GM12864 (cell line): Measurements from ENCODE around the gene SHROOM3.

Experiments
- DNase-seq: peaks from one replicate; pipeline ENCODE4 v3.0.0-alpha.2; 2011; ENCODE audit warnings: low read depth
- H3K4me3 ChIP-seq: 2 replicates; pipeline ENCODE4 v1.5.1; 2011; ENCODE audit warnings: mild to moderate bottlenecking, low read depth, low read length, control low read depth
- TF ChIP-seq, protein P1 (sequence below): IDR thresholded peaks from 2 replicates; pipeline ENCODE4 v1.5.1; 2011; ENCODE audit warnings: low read depth, mild to moderate bottlenecking, moderate library complexity, low read length, control low read depth, inconsistent platforms; ENCODE audit errors: missing control alignments

The SHROOM3 gene

DNA sequence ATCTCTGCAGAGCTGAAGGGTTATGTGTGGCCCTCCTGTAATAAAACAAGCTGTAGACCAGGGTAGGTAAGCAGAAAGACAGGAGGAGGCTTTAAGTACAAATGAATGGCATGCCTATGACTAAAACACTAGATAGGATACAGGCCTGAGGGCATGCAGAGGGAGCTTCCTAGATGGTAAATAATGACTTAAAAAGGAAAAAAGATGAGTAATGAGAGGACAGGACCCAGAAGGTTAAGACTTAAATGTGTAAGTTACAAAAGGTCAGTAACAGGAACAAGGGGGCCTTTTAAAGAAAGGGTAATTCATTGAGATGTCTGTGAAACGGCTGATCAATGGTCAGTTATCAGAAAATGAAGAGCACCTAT lies 268.1 kb downstream of the SHROOM3 start:
- no peak for DNase-seq
- no peak overlapping the region for H3K4me3 ChIP-seq
- TF ChIP-seq, protein P1, sequence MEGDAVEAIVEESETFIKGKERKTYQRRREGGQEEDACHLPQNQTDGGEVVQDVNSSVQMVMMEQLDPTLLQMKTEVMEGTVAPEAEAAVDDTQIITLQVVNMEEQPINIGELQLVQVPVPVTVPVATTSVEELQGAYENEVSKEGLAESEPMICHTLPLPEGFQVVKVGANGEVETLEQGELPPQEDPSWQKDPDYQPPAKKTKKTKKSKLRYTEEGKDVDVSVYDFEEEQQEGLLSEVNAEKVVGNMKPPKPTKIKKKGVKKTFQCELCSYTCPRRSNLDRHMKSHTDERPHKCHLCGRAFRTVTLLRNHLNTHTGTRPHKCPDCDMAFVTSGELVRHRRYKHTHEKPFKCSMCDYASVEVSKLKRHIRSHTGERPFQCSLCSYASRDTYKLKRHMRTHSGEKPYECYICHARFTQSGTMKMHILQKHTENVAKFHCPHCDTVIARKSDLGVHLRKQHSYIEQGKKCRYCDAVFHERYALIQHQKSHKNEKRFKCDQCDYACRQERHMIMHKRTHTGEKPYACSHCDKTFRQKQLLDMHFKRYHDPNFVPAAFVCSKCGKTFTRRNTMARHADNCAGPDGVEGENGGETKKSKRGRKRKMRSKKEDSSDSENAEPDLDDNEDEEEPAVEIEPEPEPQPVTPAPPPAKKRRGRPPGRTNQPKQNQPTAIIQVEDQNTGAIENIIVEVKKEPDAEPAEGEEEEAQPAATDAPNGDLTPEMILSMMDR, result no peak

- H3K4me3 ChIP-seq, result no peak overlapping the region
- TF ChIP-seq, protein P1, result no peak
- DNase-seq, result no peak
These were observed 268.6 kb downstream of the SHROOM3 start for GRCh38 chr4:76703676-76704075.

DNA sequence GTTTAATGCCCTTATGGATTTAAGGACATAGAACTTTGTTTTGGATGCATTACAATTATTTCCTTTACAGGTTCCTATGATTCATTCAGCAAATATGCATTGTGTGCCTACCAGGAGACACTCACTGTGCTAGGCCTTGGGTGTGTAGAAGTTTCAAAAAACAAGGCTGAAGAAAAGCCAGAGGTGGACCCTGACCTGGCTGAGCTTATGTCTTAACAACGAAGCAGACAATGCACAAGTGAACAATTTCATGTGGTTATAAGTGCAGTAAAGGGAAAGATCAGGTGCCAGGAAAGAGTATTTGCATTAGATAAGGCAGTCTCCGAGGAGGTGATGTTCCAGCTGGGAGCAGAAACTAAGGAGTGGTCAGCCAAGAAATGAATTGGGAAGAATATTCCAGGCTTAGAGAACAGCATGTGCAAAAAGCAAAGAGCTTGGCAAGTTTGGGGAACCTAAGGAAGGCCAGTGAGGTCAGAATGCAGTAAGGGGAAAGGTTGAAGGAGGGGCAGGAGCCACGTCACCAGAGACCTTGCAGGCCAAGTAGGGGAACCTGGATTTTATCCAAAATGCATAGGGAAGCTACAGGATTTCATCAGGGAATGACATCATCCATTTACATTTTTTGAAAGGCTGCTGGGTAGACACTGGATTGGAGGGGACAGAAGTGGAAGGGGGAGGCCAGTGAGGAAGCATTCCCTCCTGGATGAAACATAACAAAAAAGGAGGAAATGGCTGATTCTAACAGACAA lies 269.3 kb downstream of the SHROOM3 start:
- no peak overlapping the region for H3K4me3 ChIP-seq
- TF ChIP-seq, protein P1, result no peak
- no peak for DNase-seq

- TF ChIP-seq, protein P1, result no peak
- no peak for DNase-seq
These were observed 270.4 kb downstream of the SHROOM3 start for GRCh38 chr4:76705472-76705871.

GRCh38 chr4:76706581-76706980 lies 271.6 kb downstream of the SHROOM3 start:
- no peak for DNase-seq
- TF ChIP-seq, protein P1, result no peak
- no peak overlapping the region for H3K4me3 ChIP-seq

More at GRCh38 chr4:76705472-76705871, 270.4 kb downstream of the SHROOM3 start:
- no peak overlapping the region for H3K4me3 ChIP-seq

GRCh38 chr4:76708971-76709771 lies 274.1 kb downstream of the SHROOM3 start:
- TF ChIP-seq, protein P1, result no peak
- DNase-seq, result no peak
- H3K4me3 ChIP-seq, result no peak overlapping the region
